ENCODE measurements around the gene TRIM47.
"Not testable (repeated sequence)": the region's sequence is repeated elsewhere in the genome, so short reads cannot be mapped to it uniquely, and the experiment has no call there.

Gene TRIM47

GRCh38 chr17:75891605-75892555 lies 13.5 kb upstream of the TRIM47 start:
- DNase-seq (ENCODE audit: low read depth): no peak
- no peak for TF ChIP-seq CTCF (conservative IDR thresholded peaks at IDR 0.05; ENCODE audit: control insufficient read depth, insufficient read depth, low read depth, low read length)
- no peak overlapping the region for H3K4me3 ChIP-seq (ENCODE audit: control insufficient read depth, low read depth, low read length)

GRCh38 chr17:75891022-75891604 lies 12.7 kb upstream of the TRIM47 start:
- no peak for TF ChIP-seq CTCF (conservative IDR thresholded peaks at IDR 0.05; ENCODE audit: control insufficient read depth, insufficient read depth, low read depth, low read length)
- H3K4me3 ChIP-seq (ENCODE audit: control insufficient read depth, low read depth, low read length): no peak overlapping the region

GRCh38 chr17:75889454-75889853 lies 11.1 kb upstream of the TRIM47 start:
- no peak for TF ChIP-seq CTCF (conservative IDR thresholded peaks at IDR 0.05; ENCODE audit: control insufficient read depth, insufficient read depth, low read depth, low read length)
- no peak overlapping the region for H3K4me3 ChIP-seq (ENCODE audit: control insufficient read depth, low read depth, low read length)
- no peak for DNase-seq (ENCODE audit: low read depth)

More at GRCh38 chr17:75891022-75891604, 12.7 kb upstream of the TRIM47 start:
- no peak for DNase-seq (ENCODE audit: low read depth)

GRCh38 chr17:75888484-75888883 lies 10.1 kb upstream of the TRIM47 start:
- no peak for TF ChIP-seq CTCF (conservative IDR thresholded peaks at IDR 0.05; ENCODE audit: control insufficient read depth, insufficient read depth, low read depth, low read length)
- no peak overlapping the region for H3K4me3 ChIP-seq (ENCODE audit: control insufficient read depth, low read depth, low read length)
- no peak for DNase-seq (ENCODE audit: low read depth)

- H3K4me3 ChIP-seq (ENCODE audit: control insufficient read depth, low read depth, low read length): not testable (repeated sequence)
- peak; percentile 19 for DNase-seq (ENCODE audit: low read depth)
Measured at GRCh38 chr17:75885860-75886259, 7.5 kb upstream of the TRIM47 start.

- no peak for DNase-seq (ENCODE audit: low read depth)
- no peak overlapping the region for H3K4me3 ChIP-seq (ENCODE audit: control insufficient read depth, low read depth, low read length)
Measured at GRCh38 chr17:75885431-75885830, 7.0 kb upstream of the TRIM47 start.

More at GRCh38 chr17:75885431-75885830, 7.0 kb upstream of the TRIM47 start:
- no peak for TF ChIP-seq CTCF (conservative IDR thresholded peaks at IDR 0.05; ENCODE audit: control insufficient read depth, insufficient read depth, low read depth, low read length)
